Left renal pelvis (tissue), 4 donors: ENCODE data around the gene HOXD10. TPM values are rescaled to one million over a fixed set of nuclear protein-coding genes. Genes with fewer than 3 reads are reported as not detected.

Experiments used
- DNase-seq, 4 donors: peaks; one replicate each; pipeline ENCODE4 v3.0.0-alpha.2; 2013; ENCODE audit warnings: low read depth in 4 of 4, low spot score in 3 of 4
- polyA plus RNA-seq, 4 donors: library from polyadenylated mRNA; unstranded; fragments of 120-200 nt; gene quantifications; one replicate each; pipeline ENCODE4 v1.2.1, GENCODE V29; 2013; ENCODE audit not compliant: insufficient read length in 4 of 4

Gene HOXD10
- polyA plus RNA-seq, 4 donors = 127 to 194 (median 184) TPM

DNA sequence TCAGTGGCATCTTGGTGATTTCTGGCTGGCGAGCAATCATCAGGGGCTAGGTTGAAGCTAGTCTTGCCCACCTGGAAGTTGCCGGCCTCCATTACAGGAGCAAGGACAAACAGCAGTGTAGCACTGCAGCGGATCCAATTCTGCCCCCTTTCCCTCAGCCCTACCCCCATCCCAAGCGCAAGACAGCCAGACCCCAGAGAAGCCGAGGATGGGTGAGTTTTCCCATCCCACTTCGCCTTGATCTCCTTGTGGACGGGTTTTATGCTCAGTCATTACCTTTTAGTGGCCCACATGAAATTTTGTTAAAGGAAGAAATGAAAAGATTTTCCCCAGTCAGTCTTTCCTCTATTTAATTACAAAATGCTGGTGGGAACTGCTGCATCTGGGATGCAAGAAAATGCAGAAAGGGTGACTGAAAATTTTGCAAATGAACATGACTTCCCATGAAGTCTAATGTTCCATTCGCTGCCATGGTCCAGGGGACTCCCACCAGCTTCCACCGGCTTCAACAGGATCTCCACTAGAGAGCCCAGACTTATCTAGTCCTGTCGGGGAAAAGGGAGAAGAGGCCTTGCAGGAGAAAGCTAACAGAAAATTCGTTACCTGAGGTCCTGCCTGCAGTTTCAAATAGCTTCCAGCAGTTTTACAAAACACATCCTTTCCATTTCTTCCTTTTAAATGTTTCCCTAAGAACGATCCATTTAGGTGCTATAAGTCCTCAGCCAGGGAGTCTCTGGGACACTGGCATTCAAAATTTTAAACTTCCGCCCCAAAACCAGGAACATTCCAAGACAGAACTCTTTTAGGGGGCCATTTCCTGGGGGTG, 4.0 kb downstream of the HOXD10 start:
- no peak for DNase-seq

- no peak for DNase-seq
These were observed 4.8 kb downstream of the HOXD10 start for GRCh38 chr2:176121190-176122051.

DNA sequence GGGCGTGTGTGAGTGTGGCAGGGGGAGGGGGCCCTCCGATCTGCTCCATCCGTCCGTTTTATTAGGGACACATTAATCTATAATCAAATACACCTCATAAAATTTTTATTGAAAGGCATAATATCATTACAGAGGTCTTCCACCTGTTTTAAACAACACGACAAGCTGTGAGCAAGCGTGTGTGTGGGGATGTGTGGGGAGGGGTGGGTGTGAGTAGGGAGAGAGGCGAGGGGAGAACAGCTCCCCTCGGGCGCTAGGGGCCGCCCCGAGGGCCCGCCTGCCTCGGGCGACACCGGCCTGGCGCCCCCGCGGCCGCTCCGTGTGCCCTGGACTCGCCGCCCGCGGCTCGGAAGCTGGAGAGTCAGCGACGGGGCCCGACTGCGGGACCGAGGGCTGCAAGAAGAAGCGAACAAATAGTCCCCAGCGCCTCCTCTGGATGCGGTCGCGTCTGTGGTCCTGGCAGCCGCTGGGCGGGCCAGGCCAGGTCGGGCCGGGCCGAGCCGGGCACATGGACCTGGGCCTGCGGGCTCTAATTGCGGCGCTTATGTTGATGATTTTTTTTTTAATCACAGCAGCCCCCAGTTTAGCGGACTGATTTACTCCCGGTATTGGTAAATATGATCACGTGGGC, 5.6 kb downstream of the HOXD10 start:
- DNase-seq = no peak

- DNase-seq = no peak
These were observed 6.3 kb downstream of the HOXD10 start, which contains the start of gene HOXD9 for GRCh38 chr2:176122683-176123410. TSS of gene HOXD9 (plus strand) at chr2:176122719. CDS start at chr2:176122769, 50 bp downstream.

DNA sequence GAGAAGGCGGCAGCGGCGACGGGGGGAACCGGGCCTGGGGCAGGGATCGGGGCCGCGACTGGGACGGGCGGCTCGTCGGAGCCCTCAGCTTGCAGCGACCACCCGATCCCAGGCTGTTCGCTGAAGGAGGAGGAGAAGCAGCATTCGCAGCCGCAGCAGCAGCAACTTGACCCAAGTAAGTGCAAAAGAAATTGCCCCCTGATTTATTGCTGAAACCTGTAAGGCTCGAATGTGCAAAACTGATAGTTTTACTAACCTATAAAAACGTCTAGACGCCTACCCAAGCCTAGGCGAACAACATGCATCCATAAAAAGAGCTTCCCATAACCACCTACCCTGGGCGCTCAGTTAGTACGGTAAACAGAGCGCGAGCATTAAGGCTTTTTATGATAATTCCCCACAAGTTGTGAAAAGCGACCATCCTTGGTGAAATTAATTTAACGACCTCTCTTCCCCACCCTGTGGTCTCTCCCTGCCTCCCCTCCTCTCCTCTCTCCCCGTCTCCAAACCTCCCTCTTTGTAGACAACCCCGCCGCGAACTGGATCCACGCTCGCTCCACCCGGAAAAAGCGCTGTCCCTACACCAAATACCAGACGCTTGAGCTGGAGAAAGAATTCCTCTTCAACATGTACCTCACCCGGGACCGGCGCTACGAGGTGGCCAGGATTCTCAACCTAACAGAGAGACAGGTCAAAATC, 7.0 kb downstream of the HOXD10 start:
- DNase-seq = no peak

GRCh38 chr2:176124110-176124946, 7.8 kb downstream of the HOXD10 start:
- no peak for DNase-seq

- DNase-seq = no peak
These were observed 8.6 kb downstream of the HOXD10 start for GRCh38 chr2:176124947-176125771.

DNA sequence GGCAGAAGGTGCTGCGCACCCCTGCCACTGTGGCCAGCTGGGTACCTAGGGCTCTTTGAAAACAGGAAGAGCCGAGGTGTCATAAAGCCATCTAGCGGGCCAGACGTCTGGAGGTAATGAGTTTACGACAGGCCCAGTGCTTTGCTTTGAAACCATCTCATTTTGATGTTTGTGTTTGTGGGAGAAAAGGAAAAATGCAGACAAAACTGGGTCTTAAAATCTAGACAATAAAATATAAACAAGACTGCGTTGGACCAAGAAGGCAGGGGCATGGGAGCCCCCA, 9.1 kb downstream of the HOXD10 start:
- no peak for DNase-seq

DNA sequence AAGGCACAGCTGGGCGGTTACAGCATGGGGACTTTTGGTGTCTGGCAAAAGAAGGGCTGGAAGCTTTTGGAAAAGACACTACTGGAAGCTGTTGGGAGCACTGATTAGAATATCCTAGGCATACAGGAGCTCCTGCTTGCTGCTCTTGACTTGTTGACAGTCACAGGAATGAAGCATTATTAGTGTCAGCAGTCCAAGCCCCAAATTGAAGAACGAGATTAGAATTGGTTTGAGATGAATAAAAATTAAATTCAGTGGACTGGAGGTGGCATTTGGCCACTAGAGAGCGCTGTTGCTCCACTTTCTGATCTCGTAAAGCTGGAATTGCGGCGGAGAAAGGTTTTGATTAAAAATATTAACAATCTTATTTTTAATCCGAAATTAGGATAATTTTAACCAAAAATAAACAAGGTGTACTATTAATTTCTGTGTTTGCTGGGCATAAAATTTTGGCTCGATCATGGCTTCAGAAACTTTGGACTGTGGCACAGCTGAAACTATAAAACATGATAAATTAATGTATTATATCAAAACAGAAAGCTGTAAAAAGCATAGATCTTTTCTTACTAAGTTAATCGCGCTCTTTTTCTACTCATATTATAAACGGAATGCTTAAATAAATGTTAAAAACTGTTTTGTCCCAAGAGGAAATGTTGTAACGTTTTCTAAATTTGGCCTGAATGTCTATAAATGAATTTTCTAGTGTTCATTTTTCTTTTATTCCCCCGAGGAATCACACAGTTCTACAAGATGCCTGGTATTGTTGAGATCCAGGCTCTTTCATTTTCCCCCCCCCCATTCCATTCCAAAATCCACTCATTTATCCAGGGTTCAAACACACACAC, 10.6 kb downstream of the HOXD10 start:
- no peak for DNase-seq

- no peak for DNase-seq
These were observed 11.1 kb downstream of the HOXD10 start for GRCh38 chr2:176127774-176128072.

- no peak for DNase-seq
These were observed 11.8 kb downstream of the HOXD10 start for GRCh38 chr2:176128172-176128981.

DNA sequence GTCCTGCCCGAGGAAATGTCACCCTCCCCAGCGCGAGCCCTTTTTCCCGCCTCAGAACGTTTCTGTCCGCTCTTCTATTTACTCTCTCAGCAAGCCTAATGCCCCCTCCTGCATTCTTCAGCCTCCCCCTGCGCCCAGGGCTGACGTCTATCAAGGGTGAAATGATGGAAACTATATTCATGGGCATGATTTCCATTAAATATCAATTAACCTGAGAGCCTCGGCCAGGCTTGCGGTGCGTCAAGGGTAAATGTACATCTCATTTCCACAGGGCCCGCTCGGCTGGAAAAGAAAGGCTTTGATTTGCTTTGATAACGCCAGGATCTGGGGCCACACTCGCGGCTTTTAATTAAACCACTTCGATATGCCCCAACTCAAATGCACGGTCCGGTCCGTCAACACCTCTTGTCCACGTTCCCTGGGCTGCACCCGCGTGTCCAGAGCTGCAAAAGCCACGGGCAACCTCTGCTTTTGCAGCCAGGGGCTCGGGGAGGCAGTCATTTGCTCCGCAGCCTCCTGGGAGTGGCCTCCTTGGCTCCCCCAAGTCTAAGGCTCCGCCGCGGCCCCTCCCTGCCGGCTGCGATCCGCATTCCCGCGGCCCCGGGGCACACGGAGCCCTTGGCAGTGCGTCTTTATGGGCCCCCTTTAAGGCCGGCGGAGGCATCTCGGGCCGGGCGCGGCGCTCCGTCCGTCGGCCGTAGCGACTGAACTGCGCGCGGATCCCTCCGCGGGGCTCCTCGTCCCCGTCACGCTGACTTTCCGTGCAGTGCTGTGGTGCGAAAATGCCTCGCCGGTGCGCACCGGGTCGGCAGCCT, 12.6 kb downstream of the HOXD10 start, which contains the start of gene HOXD8:
TSS of gene HOXD8 (plus strand) at position 724 of the 815 bp plus-strand sequence. CDS start 662 bp downstream, outside the sequence.
- DNase-seq = no peak

GRCh38 chr2:176129813-176130146, 13.2 kb downstream of the HOXD10 start:
- DNase-seq = no peak

- DNase-seq = no peak
These were observed 13.8 kb downstream of the HOXD10 start for GRCh38 chr2:176130147-176130956.
